HG02885 (cell line): ENCODE data around the gene PIK3CB.
"Not testable (repeated sequence)": the region's sequence is repeated elsewhere in the genome, so short reads cannot be mapped to it uniquely, and the experiment has no call there.

Source experiments
- ATAC-seq: cut with Tn5 transposase; IDR thresholded peaks from one replicate; pipeline ENCODE4 v1.9.1; 2021; ENCODE audit warnings: mild to moderate bottlenecking; ENCODE audit not compliant: unreplicated experiment, poor library complexity

Gene PIK3CB

GRCh38 chr3:138768946-138769345, 65.8 kb downstream of the PIK3CB start:
- ATAC-seq, result no peak

GRCh38 chr3:138768125-138768524, 66.6 kb downstream of the PIK3CB start:
- no peak for ATAC-seq

- no peak for ATAC-seq
Observed at GRCh38 chr3:138767498-138768104, 67.1 kb downstream of the PIK3CB start.

GRCh38 chr3:138761002-138761401, 73.7 kb downstream of the PIK3CB start:
- ATAC-seq, result no peak

GRCh38 chr3:138748190-138748589, 86.5 kb downstream of the PIK3CB start:
- no peak for ATAC-seq

GRCh38 chr3:138747225-138747624, 87.5 kb downstream of the PIK3CB start:
- ATAC-seq, result no peak

- ATAC-seq, result no peak
Observed at GRCh38 chr3:138740072-138740471, 94.7 kb downstream of the PIK3CB start.

- ATAC-seq, result no peak
Observed at GRCh38 chr3:138732456-138732855, 102.3 kb downstream of the PIK3CB start.

- no peak for ATAC-seq
Observed at GRCh38 chr3:138726946-138727730, 107.6 kb downstream of the PIK3CB start.

GRCh38 chr3:138726042-138726441, 108.7 kb downstream of the PIK3CB start:
- ATAC-seq, result not testable (repeated sequence)

- ATAC-seq, result no peak
Observed at GRCh38 chr3:138725116-138725515, 109.6 kb downstream of the PIK3CB start.

- no peak for ATAC-seq
Observed at GRCh38 chr3:138724443-138724842, 110.3 kb downstream of the PIK3CB start.

- ATAC-seq, result no peak
Observed at GRCh38 chr3:138718849-138719248, 115.9 kb downstream of the PIK3CB start.

- peak; percentile 75 for ATAC-seq
Observed at GRCh38 chr3:138717348-138717747, 117.4 kb downstream of the PIK3CB start.

GRCh38 chr3:138712086-138712485, 122.6 kb downstream of the PIK3CB start:
- no peak for ATAC-seq

GRCh38 chr3:138705675-138706074, 129.1 kb downstream of the PIK3CB start:
- ATAC-seq, result no peak

- no peak for ATAC-seq
Observed at GRCh38 chr3:138696666-138697370, 137.9 kb downstream of the PIK3CB start.

- no peak for ATAC-seq
Observed at GRCh38 chr3:138694287-138695007, 140.3 kb downstream of the PIK3CB start.

- no peak for ATAC-seq
Observed at GRCh38 chr3:138692152-138692551, 142.6 kb downstream of the PIK3CB start.

GRCh38 chr3:138691351-138691750, 143.4 kb downstream of the PIK3CB start:
- no peak for ATAC-seq

- ATAC-seq, result no peak
Observed at GRCh38 chr3:138690036-138690435, 144.7 kb downstream of the PIK3CB start.
